Measurements from ENCODE around the gene LDB2. TPM values are rescaled to one million over a fixed set of nuclear protein-coding genes. Genes with fewer than 3 reads are reported as not detected.
"Not testable (repeated sequence)": the region's sequence is repeated elsewhere in the genome, so short reads cannot be mapped to it uniquely, and the experiment has no call there.

LDB2 gene
- total RNA-seq, 1 donor from 2014 or later, result 31.5 TPM

- no peak for DNase-seq (ENCODE audit: extremely low spot score, unreplicated experiment)
- H3K9me3 Mint-ChIP-seq, result no peaks in the 10 kb centered on the region
- no peaks in the 10 kb centered on the region for H3K4me1 Mint-ChIP-seq (ENCODE audit: unreplicated experiment)
- peaks cover 3% of the 10 kb centered on the region for H3K27me3 Mint-ChIP-seq
- H3K4me3 Mint-ChIP-seq, result no peak overlapping the region
- no peak for TF ChIP-seq CTCF (conservative IDR thresholded peaks at IDR 0.05)
- H3K36me3 Mint-ChIP-seq, result no peaks in the 10 kb centered on the region
- H3K27ac Mint-ChIP-seq, result no peak overlapping the region
Observed at GRCh38 chr4:16532240-16532970, 366.0 kb downstream of the LDB2 start.

GRCh38 chr4:16530688-16531635 lies 367.5 kb downstream of the LDB2 start:
- TF ChIP-seq CTCF (conservative IDR thresholded peaks at IDR 0.05), result no peak
- H3K4me3 Mint-ChIP-seq, result no peak overlapping the region
- no peak for DNase-seq (ENCODE audit: extremely low spot score, unreplicated experiment)
- H3K27me3 Mint-ChIP-seq, result peaks cover 3% of the 10 kb centered on the region
- no peaks in the 10 kb centered on the region for H3K9me3 Mint-ChIP-seq
- H3K4me1 Mint-ChIP-seq (ENCODE audit: unreplicated experiment), result no peaks in the 10 kb centered on the region
- H3K27ac Mint-ChIP-seq, result no peak overlapping the region
- H3K36me3 Mint-ChIP-seq, result no peaks in the 10 kb centered on the region

GRCh38 chr4:16524911-16525554 lies 373.4 kb downstream of the LDB2 start:
- Mint-ChIP-seq H3K27ac (no peak overlapping the region), H3K4me1 (ENCODE audit: unreplicated experiment) (no peaks in the 10 kb centered on the region)
- DNase-seq (ENCODE audit: extremely low spot score, unreplicated experiment), result no peak

GRCh38 chr4:16524406-16524805 lies 374.0 kb downstream of the LDB2 start:
- Mint-ChIP-seq H3K27ac (no peak overlapping the region), H3K9me3 (no peaks in the 10 kb centered on the region), H3K4me3 (no peak overlapping the region), H3K4me1 (ENCODE audit: unreplicated experiment) (no peaks in the 10 kb centered on the region), H3K36me3 (no peaks in the 10 kb centered on the region), H3K27me3 (peaks cover 6% of the 10 kb centered on the region)
- DNase-seq (ENCODE audit: extremely low spot score, unreplicated experiment), result no peak
- no peak for TF ChIP-seq CTCF (conservative IDR thresholded peaks at IDR 0.05)

More at GRCh38 chr4:16524911-16525554, 373.4 kb downstream of the LDB2 start:
- peaks cover 6% of the 10 kb centered on the region for H3K27me3 Mint-ChIP-seq
- no peak for TF ChIP-seq CTCF (conservative IDR thresholded peaks at IDR 0.05)
- no peaks in the 10 kb centered on the region for H3K36me3 Mint-ChIP-seq
- no peaks in the 10 kb centered on the region for H3K9me3 Mint-ChIP-seq
- H3K4me3 Mint-ChIP-seq, result no peak overlapping the region

GRCh38 chr4:16523526-16523925 lies 374.9 kb downstream of the LDB2 start:
- not testable (repeated sequence) for H3K27ac Mint-ChIP-seq

More at GRCh38 chr4:16523526-16523925, 374.9 kb downstream of the LDB2 start:
- H3K4me3 Mint-ChIP-seq; H3K9me3 Mint-ChIP-seq; DNase-seq (ENCODE audit: extremely low spot score, unreplicated experiment); H3K4me1 Mint-ChIP-seq (ENCODE audit: unreplicated experiment); H3K36me3 Mint-ChIP-seq; H3K27me3 Mint-ChIP-seq: not testable (repeated sequence)
